ENCODE data around the gene PFKM.

The PFKM gene

DNA sequence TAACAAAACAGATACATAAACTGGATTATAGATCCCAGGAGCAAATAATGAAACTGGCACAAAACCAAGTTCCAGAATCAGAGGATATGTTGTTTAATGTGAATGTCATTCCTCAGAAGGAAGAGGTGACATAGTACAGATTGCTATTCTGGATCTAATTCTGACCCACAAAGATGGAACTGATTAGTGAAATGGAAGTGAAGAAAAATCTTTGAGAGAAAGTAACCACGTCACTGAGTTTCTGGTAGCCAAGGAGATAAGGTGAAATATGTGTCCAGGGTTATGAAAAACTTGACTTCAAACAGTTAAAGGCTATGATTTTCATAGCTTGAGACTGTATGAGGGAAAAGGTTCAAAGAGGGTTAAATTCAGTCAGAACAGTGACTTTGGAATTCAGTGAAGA, 75.6 kb downstream of the PFKM start:
- DNase-seq (ENCODE audit: low spot score) = no peak
- in situ Hi-C loops (cut with MboI; ENCODE audit: low pct_unique_long_range_greater_than_20kb, low sequenced_read_pairs, unreplicated experiment) = loop anchor here (25.0 kb wide), 1 partner anchor 418 kb away; no protein-coding TSS in a partner anchor
- TF ChIP-seq, protein P1, sequence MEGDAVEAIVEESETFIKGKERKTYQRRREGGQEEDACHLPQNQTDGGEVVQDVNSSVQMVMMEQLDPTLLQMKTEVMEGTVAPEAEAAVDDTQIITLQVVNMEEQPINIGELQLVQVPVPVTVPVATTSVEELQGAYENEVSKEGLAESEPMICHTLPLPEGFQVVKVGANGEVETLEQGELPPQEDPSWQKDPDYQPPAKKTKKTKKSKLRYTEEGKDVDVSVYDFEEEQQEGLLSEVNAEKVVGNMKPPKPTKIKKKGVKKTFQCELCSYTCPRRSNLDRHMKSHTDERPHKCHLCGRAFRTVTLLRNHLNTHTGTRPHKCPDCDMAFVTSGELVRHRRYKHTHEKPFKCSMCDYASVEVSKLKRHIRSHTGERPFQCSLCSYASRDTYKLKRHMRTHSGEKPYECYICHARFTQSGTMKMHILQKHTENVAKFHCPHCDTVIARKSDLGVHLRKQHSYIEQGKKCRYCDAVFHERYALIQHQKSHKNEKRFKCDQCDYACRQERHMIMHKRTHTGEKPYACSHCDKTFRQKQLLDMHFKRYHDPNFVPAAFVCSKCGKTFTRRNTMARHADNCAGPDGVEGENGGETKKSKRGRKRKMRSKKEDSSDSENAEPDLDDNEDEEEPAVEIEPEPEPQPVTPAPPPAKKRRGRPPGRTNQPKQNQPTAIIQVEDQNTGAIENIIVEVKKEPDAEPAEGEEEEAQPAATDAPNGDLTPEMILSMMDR (IDR thresholded peaks at IDR 0.05; ENCODE audit: extremely low read depth, insufficient read depth, missing control alignments) = no peak

Measured in GM13977 (cell line).